Neuronal stem cell (in vitro differentiated cells): Measurements from ENCODE around the gene COL19A1.

Experiments used
- DNase-seq: peaks from one replicate; pipeline ENCODE4 v3.0.0-alpha.2; 2013; ENCODE audit warnings: low spot score
- H2AFZ ChIP-seq: one replicate; pipeline ENCODE4 v1.6.1; 2013; ENCODE audit warnings: mild to moderate bottlenecking, low read length, inconsistent platforms
- H2AK5ac ChIP-seq: 2 replicates; pipeline ENCODE4 v1.6.1; 2013; ENCODE audit warnings: low read depth, mild to moderate bottlenecking, inconsistent platforms, low read length, moderate library complexity, mixed read lengths
- H2BK120ac ChIP-seq: 2 replicates; pipeline ENCODE4 v1.6.1; 2013; ENCODE audit warnings: low read depth, mild to moderate bottlenecking, inconsistent platforms, low read length, moderate library complexity, mixed read lengths
- H2BK12ac ChIP-seq: one replicate; pipeline ENCODE4 v1.6.1; 2013; ENCODE audit warnings: low read length, inconsistent platforms
- H2BK15ac ChIP-seq: 2 replicates; pipeline ENCODE4 v1.6.1; 2013; ENCODE audit warnings: mild to moderate bottlenecking, low read length, inconsistent platforms, mixed read lengths
- H2BK5ac ChIP-seq: one replicate; pipeline ENCODE4 v1.6.1; 2013; ENCODE audit warnings: inconsistent platforms, mild to moderate bottlenecking, low read length, moderate library complexity
- H3K14ac ChIP-seq: one replicate; pipeline ENCODE4 v1.6.1; 2013; ENCODE audit warnings: low read length, inconsistent platforms
- H3K18ac ChIP-seq: 2 replicates; pipeline ENCODE4 v1.6.1; 2013; ENCODE audit warnings: low read length, inconsistent platforms
- H3K23ac ChIP-seq: 2 replicates; pipeline ENCODE4 v1.6.1; 2013; ENCODE audit warnings: low read depth, mild to moderate bottlenecking, mixed read lengths, low read length, inconsistent platforms; ENCODE audit not compliant: poor library complexity
- H3K27ac ChIP-seq: replicated peaks from 3 replicates; pipeline ENCODE4 v1.5.1; 2013; ENCODE audit warnings: low read length, inconsistent platforms
- H3K27me3 ChIP-seq, 3 experiments: 2 replicates each; pipeline ENCODE4 v1.6.1; 2013; ENCODE audit warnings: low read length in 3 of 3, mild to moderate bottlenecking in 2 of 3, inconsistent platforms in 1 of 3, low read depth in 1 of 3, mixed read lengths in 1 of 3, moderate library complexity in 1 of 3; ENCODE audit not compliant: control insufficient read depth in 3 of 3, insufficient read depth in 3 of 3
- H3K36me3 ChIP-seq, 2 donors: replicated peaks in 1 of 2; 2 replicates each; pipeline ENCODE4 v1.6.1; 2013; ENCODE audit warnings: low read length in 2 of 2; ENCODE audit not compliant: control insufficient read depth in 2 of 2, insufficient read depth in 2 of 2
- H3K4ac ChIP-seq: 2 replicates; pipeline ENCODE4 v1.6.1; 2013; ENCODE audit warnings: inconsistent platforms, mild to moderate bottlenecking, low read length, moderate library complexity
- H3K4me1 ChIP-seq, 2 donors: 1 replicate in 1 of 2; 2 replicates in 1 of 2; pipeline ENCODE4 v1.6.1; 2013; ENCODE audit warnings: low read length in 2 of 2, low read depth in 1 of 2; ENCODE audit not compliant: control insufficient read depth in 2 of 2, insufficient read depth in 1 of 2
- H3K4me2 ChIP-seq: one replicate; pipeline ENCODE4 v1.6.1; 2013; ENCODE audit warnings: mild to moderate bottlenecking, low read length, inconsistent platforms; ENCODE audit not compliant: insufficient read depth, poor library complexity, severe bottlenecking
- H3K4me3 ChIP-seq, 2 donors: 2 replicates each; pipeline ENCODE4 v1.5.1; 2013; ENCODE audit warnings: low read length in 2 of 2, mild to moderate bottlenecking in 2 of 2, inconsistent platforms in 1 of 2, moderate library complexity in 1 of 2
- H3K79me1 ChIP-seq: one replicate; pipeline ENCODE4 v1.6.1; 2013; ENCODE audit warnings: low read depth, mild to moderate bottlenecking, inconsistent platforms, low read length, moderate library complexity
- H3K9ac ChIP-seq: one replicate; pipeline ENCODE4 v1.6.1; 2013; ENCODE audit warnings: mild to moderate bottlenecking, low read depth, low read length, inconsistent platforms; ENCODE audit not compliant: poor library complexity
- H3K9me3 ChIP-seq, 2 donors: replicated peaks in 1 of 2; 2 replicates each; pipeline versions ENCODE3 to v1.6.1; 2013; ENCODE audit warnings: low read length in 2 of 2, mild to moderate bottlenecking in 2 of 2, inconsistent platforms in 1 of 2, low read depth in 1 of 2, mixed read lengths in 1 of 2, moderate library complexity in 1 of 2; ENCODE audit not compliant: control insufficient read depth in 2 of 2, insufficient read depth in 1 of 2
- H4K8ac ChIP-seq: one replicate; pipeline ENCODE4 v1.6.1; 2013; ENCODE audit warnings: low read depth, mild to moderate bottlenecking, inconsistent platforms, low read length, moderate library complexity
- H4K91ac ChIP-seq: one replicate; pipeline ENCODE4 v1.6.1; 2013; ENCODE audit warnings: low read length, low read depth, mild to moderate bottlenecking, inconsistent platforms; ENCODE audit not compliant: poor library complexity
- WGBS, 2 donors: extraction: QIAGEN DNeasy Blood & Tissue Kit; methylation state at CpG; one replicate each; pipeline ENCODE4 v1.1.7; 2013; ENCODE audit warnings: missing lambda C conversion rate in 2 of 2, mixed read lengths in 1 of 2; ENCODE audit not compliant: insufficient read length in 2 of 2, insufficient replicate concordance in 1 of 2; ENCODE audit errors: extremely low coverage in 2 of 2; 5-methylcytosine and 5-hydroxymethylcytosine counted together

Gene COL19A1

GRCh38 chr6:70061546-70061945, 195.2 kb downstream of the COL19A1 start:
- Histone ChIP-seq H2BK5ac (no peak overlapping the region), H2BK15ac (no peak overlapping the region), H3K27ac (no peak overlapping the region), H3K9ac (no peak overlapping the region), H4K91ac (no peak overlapping the region), H3K23ac (no peak overlapping the region), H3K4me3 (no peak overlapping the region), H3K9me3 (no peaks in the 10 kb centered on the region), H2BK120ac (no peak overlapping the region), H3K79me1 (no peaks in the 10 kb centered on the region), H3K4ac (no peak overlapping the region), H3K14ac (no peak overlapping the region), H2BK12ac (no peak overlapping the region), H3K36me3 (no peaks in the 10 kb centered on the region), H4K8ac (no peak overlapping the region), H3K27me3 (no peaks in the 10 kb centered on the region), H2AFZ (no peak overlapping the region), H3K4me1 (no peaks in the 10 kb centered on the region), H2AK5ac (no peak overlapping the region), H3K18ac (no peak overlapping the region), H3K4me2 (no peak overlapping the region)
- WGBS, 2 donors, result no CpG with 5 or more reads among the region's 2 CpGs
- no peak for DNase-seq

- Histone ChIP-seq H3K14ac (no peak overlapping the region), H2BK120ac (no peak overlapping the region), H3K4me1 (peaks cover 0 to under 1% of the 10 kb centered on the region in 2 donors), H3K27ac (no peak overlapping the region), H2AK5ac (no peak overlapping the region), H3K9ac (no peak overlapping the region), H3K18ac (no peak overlapping the region), H3K4me2 (no peak overlapping the region), H4K91ac (no peak overlapping the region), H3K27me3 (no peaks in the 10 kb centered on the region), H2BK15ac (no peak overlapping the region), H3K9me3 (no peaks in the 10 kb centered on the region), H4K8ac (no peak overlapping the region), H3K23ac (no peak overlapping the region), H3K4me3 (no peak overlapping the region), H3K79me1 (no peaks in the 10 kb centered on the region), H2BK5ac (no peak overlapping the region), H2AFZ (no peak overlapping the region), H2BK12ac (no peak overlapping the region), H3K36me3 (no peaks in the 10 kb centered on the region), H3K4ac (no peak overlapping the region)
- DNase-seq, result no peak
- WGBS, 2 donors, result no CpG with 5 or more reads among the region's 1 CpG
These were observed 195.7 kb downstream of the COL19A1 start for GRCh38 chr6:70062010-70062409.

GRCh38 chr6:70072540-70073179, 206.3 kb downstream of the COL19A1 start:
- Histone ChIP-seq H2BK12ac (no peak overlapping the region), H3K9ac (no peak overlapping the region), H3K23ac (no peak overlapping the region), H4K91ac (no peak overlapping the region), H3K18ac (no peak overlapping the region), H3K27ac (no peak overlapping the region), H3K14ac (no peak overlapping the region), H3K4me1 (peaks cover 0 to 1% of the 10 kb centered on the region in 2 donors), H3K4me2 (no peak overlapping the region), H3K27me3 (no peaks in the 10 kb centered on the region), H2BK5ac (no peak overlapping the region), H3K36me3 (no peaks in the 10 kb centered on the region), H3K4me3 (no peak overlapping the region), H3K9me3 (no peaks in the 10 kb centered on the region), H2BK120ac (no peak overlapping the region), H4K8ac (no peak overlapping the region), H2AK5ac (no peak overlapping the region), H2AFZ (no peak overlapping the region), H3K79me1 (no peaks in the 10 kb centered on the region), H3K4ac (no peak overlapping the region), H2BK15ac (no peak overlapping the region)
- no CpG with 5 or more reads among the region's 1 CpG for WGBS, 2 donors
- no peak for DNase-seq

DNA sequence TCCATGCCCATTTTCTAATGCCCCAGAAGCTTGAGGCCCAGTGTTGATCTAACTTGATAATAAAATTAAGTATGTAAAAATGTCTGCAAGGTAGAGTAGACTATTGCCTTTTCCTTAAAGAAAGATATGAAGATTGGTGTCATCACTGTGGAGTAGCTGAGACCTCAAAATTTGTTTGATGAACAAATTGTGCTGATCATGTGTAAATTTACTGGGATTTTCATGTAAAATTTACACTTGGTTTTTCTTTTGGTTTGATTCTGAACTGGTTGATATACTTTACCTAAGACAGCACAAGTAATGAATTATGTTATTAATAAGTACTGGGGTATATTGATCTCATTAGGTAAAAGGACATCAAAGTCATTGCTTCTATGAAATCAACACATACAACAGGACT, 207.3 kb downstream of the COL19A1 start:
- Histone ChIP-seq H3K79me1 (no peaks in the 10 kb centered on the region), H3K4me3 (no peak overlapping the region), H4K91ac (no peak overlapping the region), H2BK15ac (no peak overlapping the region), H3K4me2 (no peak overlapping the region), H3K23ac (no peak overlapping the region), H2BK12ac (no peak overlapping the region), H3K9ac (no peak overlapping the region), H3K9me3 (no peaks in the 10 kb centered on the region), H3K14ac (no peak overlapping the region), H3K27ac (no peak overlapping the region), H3K4me1 (peaks cover 0 to 1% of the 10 kb centered on the region in 2 donors), H2BK5ac (no peak overlapping the region), H2AFZ (no peak overlapping the region), H4K8ac (no peak overlapping the region), H3K36me3 (no peaks in the 10 kb centered on the region), H2BK120ac (no peak overlapping the region), H3K27me3 (no peaks in the 10 kb centered on the region), H3K18ac (no peak overlapping the region), H3K4ac (no peak overlapping the region), H2AK5ac (no peak overlapping the region)
- DNase-seq, result no peak
